Endodermal cell (in vitro differentiated cells): ENCODE results near the gene ABCA9. TPM values are rescaled to one million over a fixed set of nuclear protein-coding genes. Genes with fewer than 3 reads are reported as not detected.

Source experiments
- DNase-seq: peaks from one replicate; pipeline ENCODE4 v3.0.0-alpha.2; 2017
- H3K27ac ChIP-seq: 2 replicates; pipeline ENCODE4 v1.5.1; 2013; ENCODE audit warnings: mild to moderate bottlenecking, low read depth, low read length, moderate library complexity
- H3K27me3 ChIP-seq: 2 replicates; pipeline ENCODE4 v1.6.1; 2013; ENCODE audit warnings: mild to moderate bottlenecking, low read length, moderate library complexity; ENCODE audit not compliant: insufficient read depth, control insufficient read depth, poor library complexity, severe bottlenecking
- H3K36me3 ChIP-seq: 2 replicates; pipeline ENCODE4 v1.7.0; 2013; ENCODE audit warnings: mild to moderate bottlenecking, low read length, moderate library complexity; ENCODE audit not compliant: control insufficient read depth, insufficient read depth
- H3K4me1 ChIP-seq: one replicate; pipeline ENCODE4 v1.7.0; 2013; ENCODE audit warnings: low read length; ENCODE audit not compliant: control insufficient read depth, insufficient read depth
- H3K4me3 ChIP-seq: 2 replicates; pipeline ENCODE4 v1.5.1; 2013; ENCODE audit warnings: mild to moderate bottlenecking, low read length, moderate library complexity
- H3K9ac ChIP-seq: 2 replicates; pipeline ENCODE4 v1.6.1; 2013; ENCODE audit warnings: mild to moderate bottlenecking, low read length, moderate library complexity; ENCODE audit not compliant: poor library complexity, severe bottlenecking; ENCODE audit errors: extremely low read depth
- H3K9me3 ChIP-seq: 2 replicates; pipeline ENCODE4 v1.6.1; 2013; ENCODE audit warnings: mild to moderate bottlenecking, low read length, moderate library complexity; ENCODE audit not compliant: control insufficient read depth
- H3K27ac Mint-ChIP-seq: 2 replicates; pipeline ENCODE4 v1.8.0; 2020; ENCODE audit warnings: mixed read lengths
- H3K27me3 Mint-ChIP-seq: 2 replicates; pipeline ENCODE4 v1.8.0; 2021; ENCODE audit warnings: mild to moderate bottlenecking, mixed read lengths; ENCODE audit not compliant: insufficient read depth
- H3K36me3 Mint-ChIP-seq: 2 replicates; pipeline ENCODE4 v1.8.0; 2020; ENCODE audit warnings: low read depth, mixed read lengths
- H3K4me1 Mint-ChIP-seq: 2 replicates; pipeline ENCODE4 v1.8.0; 2020; ENCODE audit warnings: mixed read lengths
- H3K4me3 Mint-ChIP-seq: 2 replicates; pipeline ENCODE4 v1.8.0; 2020; ENCODE audit warnings: mild to moderate bottlenecking, moderate library complexity, mixed read lengths
- H3K9me3 Mint-ChIP-seq: 2 replicates; pipeline ENCODE4 v1.8.0; 2020; ENCODE audit warnings: mild to moderate bottlenecking, mixed read lengths
- WGBS, 2 experiments: methylation state at CpG; one replicate each; pipeline versions ENCODE4 v1.1.5 to v1.1.7; 2013; ENCODE audit warnings: missing lambda C conversion rate in 2 of 2, mixed read lengths in 1 of 2; ENCODE audit not compliant: insufficient coverage in 1 of 2, insufficient read length in 1 of 2; 5-methylcytosine and 5-hydroxymethylcytosine counted together
- total RNA-seq, 2 donors: library from RNA; stranded (reverse); fragmentation: NEBNext Ultra II Directional in 1 of 2; extraction: Animal tissue kit (Norgen Biotek cat#: 25700) in 1 of 2; gene quantifications; 2 replicates in 1 of 2; 3 replicates in 1 of 2; pipeline ENCODE4 v1.2.1, GENCODE V29; 2021
- TF ChIP-seq, protein P1 (sequence below): fragments of 200-600 bp; sonication (generic); conservative IDR thresholded peaks from 2 replicates; pipeline ENCODE4 v1.5.0; 2021; ENCODE audit warnings: antibody characterized with exemption, mild to moderate bottlenecking

Gene ABCA9
- total RNA-seq, 2 donors from 2014 or later: not detected

DNA sequence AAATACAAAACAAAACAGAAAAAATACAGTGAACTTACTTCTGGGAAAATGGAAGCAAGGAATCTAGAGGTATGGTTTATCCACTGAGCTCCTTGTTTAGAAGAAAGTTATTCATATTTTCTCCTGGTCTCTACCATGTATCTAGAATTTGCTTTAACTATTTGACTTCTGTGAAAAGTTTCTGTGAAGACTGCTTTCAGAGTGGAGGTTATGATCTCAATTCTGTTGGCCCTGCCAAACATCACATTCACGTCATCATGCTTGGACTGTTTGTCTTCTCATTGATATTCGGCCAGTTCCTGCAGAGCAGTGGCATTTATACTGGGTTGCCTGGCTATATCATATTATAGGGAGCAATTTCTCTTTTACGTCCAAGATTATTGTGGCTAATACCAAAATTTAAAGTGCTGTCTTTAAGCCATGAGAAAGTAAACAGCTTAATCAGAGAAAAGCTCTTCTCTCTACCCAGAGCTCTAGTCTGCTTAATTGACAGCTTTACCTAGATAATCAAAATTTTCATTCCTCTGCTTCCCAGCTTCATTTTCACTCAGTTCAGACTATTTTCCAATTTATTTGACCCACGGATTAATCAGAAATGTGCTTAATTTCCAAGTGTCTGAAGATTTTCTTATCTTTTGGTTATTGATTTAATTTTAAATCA lies 105.4 kb downstream of the ABCA9 start, which contains the start of gene ABCA8:
Gene ABCA8 (minus strand): TSS at position 212 of the 661 bp plus-strand sequence. CDS start 13,358 bp downstream, outside the sequence.
- Mint-ChIP-seq H3K27me3 (no peaks in the 10 kb centered on the region), H3K27ac (no peak within 1 kb of the TSS), H3K4me1 (peaks cover 3% of the 10 kb centered on the region), H3K4me3 (no peak within 1 kb of the TSS), H3K36me3 (no peaks in the 10 kb centered on the region), H3K9me3 (no peaks in the 10 kb centered on the region)
- no peak for DNase-seq
- H3K27ac ChIP-seq: no peak within 1 kb of the TSS
- no peaks in the 10 kb centered on the region for H3K4me1 ChIP-seq
- no peak within 1 kb of the TSS for H3K4me3 ChIP-seq
- no peaks in the 10 kb centered on the region for H3K27me3 ChIP-seq
- WGBS, 2 experiments: 74 to 100% methylated on average over 2 to 4 of the region's 4 CpGs
- H3K9me3 ChIP-seq: peaks cover 4% of the 10 kb centered on the region
- H3K36me3 ChIP-seq: no peaks in the 10 kb centered on the region
- H3K9ac ChIP-seq: no peak within 1 kb of the TSS
- TF ChIP-seq, protein P1, sequence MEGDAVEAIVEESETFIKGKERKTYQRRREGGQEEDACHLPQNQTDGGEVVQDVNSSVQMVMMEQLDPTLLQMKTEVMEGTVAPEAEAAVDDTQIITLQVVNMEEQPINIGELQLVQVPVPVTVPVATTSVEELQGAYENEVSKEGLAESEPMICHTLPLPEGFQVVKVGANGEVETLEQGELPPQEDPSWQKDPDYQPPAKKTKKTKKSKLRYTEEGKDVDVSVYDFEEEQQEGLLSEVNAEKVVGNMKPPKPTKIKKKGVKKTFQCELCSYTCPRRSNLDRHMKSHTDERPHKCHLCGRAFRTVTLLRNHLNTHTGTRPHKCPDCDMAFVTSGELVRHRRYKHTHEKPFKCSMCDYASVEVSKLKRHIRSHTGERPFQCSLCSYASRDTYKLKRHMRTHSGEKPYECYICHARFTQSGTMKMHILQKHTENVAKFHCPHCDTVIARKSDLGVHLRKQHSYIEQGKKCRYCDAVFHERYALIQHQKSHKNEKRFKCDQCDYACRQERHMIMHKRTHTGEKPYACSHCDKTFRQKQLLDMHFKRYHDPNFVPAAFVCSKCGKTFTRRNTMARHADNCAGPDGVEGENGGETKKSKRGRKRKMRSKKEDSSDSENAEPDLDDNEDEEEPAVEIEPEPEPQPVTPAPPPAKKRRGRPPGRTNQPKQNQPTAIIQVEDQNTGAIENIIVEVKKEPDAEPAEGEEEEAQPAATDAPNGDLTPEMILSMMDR: no peak

DNA sequence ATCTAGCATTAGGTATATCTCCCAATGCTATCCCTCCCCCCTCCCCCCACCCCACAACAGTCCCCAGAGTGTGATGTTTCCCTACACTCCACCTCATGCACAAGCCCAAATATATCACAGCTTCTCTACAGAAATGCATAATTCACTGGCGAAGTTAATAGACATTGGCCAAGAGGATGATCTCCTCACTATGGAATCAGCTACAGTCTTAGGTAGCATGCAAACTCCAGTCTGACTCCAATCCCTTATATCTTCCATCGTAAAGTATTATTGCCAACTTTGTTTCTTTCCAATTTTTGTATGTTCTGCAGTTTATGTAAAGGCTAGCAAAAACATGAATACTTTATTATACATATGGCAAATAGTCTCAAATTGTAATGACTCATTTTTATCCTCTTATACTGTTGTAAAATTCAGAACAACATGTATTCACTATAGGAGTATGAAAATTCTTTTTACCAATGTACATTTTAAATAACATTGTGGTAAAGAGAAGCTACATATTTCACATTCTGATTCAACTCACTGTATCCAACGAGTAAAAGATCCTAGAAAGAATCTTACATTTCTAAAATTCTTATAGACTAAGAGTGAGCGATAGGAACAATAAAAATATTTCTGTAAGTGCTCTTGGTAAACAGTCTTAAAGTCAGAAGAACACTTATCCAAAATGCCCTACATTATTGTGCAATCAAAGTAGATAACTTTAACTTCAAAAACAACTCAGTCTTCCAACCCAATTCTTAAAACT lies 106.4 kb downstream of the ABCA9 start:
- Mint-ChIP-seq H3K4me3 (no peak overlapping the region), H3K27me3 (no peaks in the 10 kb centered on the region), H3K9me3 (no peaks in the 10 kb centered on the region), H3K27ac (no peak overlapping the region), H3K36me3 (no peaks in the 10 kb centered on the region), H3K4me1 (peaks cover 3% of the 10 kb centered on the region)
- no peak for DNase-seq
- TF ChIP-seq, protein P1: no peak
- Histone ChIP-seq H3K4me1 (no peaks in the 10 kb centered on the region), H3K27me3 (no peaks in the 10 kb centered on the region), H3K27ac (no peak overlapping the region), H3K9me3 (peaks cover 4% of the 10 kb centered on the region), H3K4me3 (no peak overlapping the region), H3K36me3 (no peaks in the 10 kb centered on the region), H3K9ac (no peak overlapping the region)
- 90 to 92% methylated on average over 2 of the region's 4 CpGs for WGBS, 2 experiments

GRCh38 chr17:68953340-68953997 lies 107.3 kb downstream of the ABCA9 start:
- Histone ChIP-seq H3K27ac (no peak overlapping the region), H3K36me3 (no peaks in the 10 kb centered on the region)
- no peaks in the 10 kb centered on the region for H3K27me3 Mint-ChIP-seq

More at GRCh38 chr17:68953340-68953997, 107.3 kb downstream of the ABCA9 start:
- H3K4me1 ChIP-seq: no peaks in the 10 kb centered on the region
- no peak for DNase-seq
- Mint-ChIP-seq H3K9me3 (no peaks in the 10 kb centered on the region), H3K27ac (no peak overlapping the region), H3K4me1 (peaks cover 3% of the 10 kb centered on the region), H3K36me3 (no peaks in the 10 kb centered on the region), H3K4me3 (no peak overlapping the region)
- H3K9ac ChIP-seq: no peak overlapping the region
- no peaks in the 10 kb centered on the region for H3K27me3 ChIP-seq
- TF ChIP-seq, protein P1: no peak
- no peak overlapping the region for H3K4me3 ChIP-seq
- no peaks in the 10 kb centered on the region for H3K9me3 ChIP-seq
- 97% methylated on average over 4 of the region's 4 CpGs; no CpG with 5 or more reads in 1 of the 2 experiments for WGBS, 2 experiments
